Measurements from ENCODE around the gene HS3ST3B1. TPM values are rescaled to one million over a fixed set of nuclear protein-coding genes. Genes with fewer than 3 reads are reported as not detected.

HS3ST3B1 gene
- total RNA-seq, 2 experiments from 2014 or later = 23.2 to 26.0 TPM

DNA sequence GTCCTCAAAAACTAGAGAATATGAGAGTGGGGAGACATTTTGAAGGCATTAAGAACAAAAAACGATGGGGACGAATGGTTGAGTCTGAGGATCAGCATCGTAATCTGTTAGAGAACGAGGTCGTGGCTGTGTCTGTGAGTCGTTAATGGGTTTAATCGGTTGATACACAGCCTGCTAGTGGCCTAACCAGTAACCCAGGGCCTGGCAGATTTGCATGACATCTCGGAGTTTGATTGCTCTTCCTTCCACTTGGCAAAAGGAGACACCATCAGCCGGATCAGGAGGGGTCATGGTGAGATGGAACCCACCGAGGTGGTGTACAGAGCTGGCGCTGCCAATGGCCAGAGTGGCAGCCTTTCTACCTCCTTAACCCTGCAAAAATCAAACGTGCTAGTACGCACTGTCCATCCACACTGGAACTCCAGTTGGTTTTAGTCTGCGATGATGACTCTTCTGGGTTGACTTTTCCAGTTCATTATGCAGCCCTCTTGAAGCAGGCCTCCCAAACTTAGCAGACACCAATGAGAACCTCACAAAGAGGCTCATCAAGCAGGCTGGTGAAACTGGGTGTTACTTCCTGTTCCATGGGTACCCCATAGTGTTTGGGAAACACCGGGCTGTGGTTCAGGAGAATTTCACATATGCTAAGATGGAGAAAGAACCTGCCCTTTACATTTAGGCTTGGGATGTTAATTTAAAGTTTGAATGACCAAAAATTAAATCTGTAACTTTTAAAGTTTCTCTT is 4.1 kb downstream of the HS3ST3B1 start:
- H3K27ac Mint-ChIP-seq = peak overlapping the region; percentile 61
- H3K36me3 Mint-ChIP-seq (ENCODE audit: low read depth) = peaks cover 31% of the 10 kb centered on the region
- no peaks in the 10 kb centered on the region for H3K27me3 Mint-ChIP-seq (ENCODE audit: low read depth)
- intact Hi-C loops (cut with micrococcal nuclease) = loop anchor here (5.0 to 10.0 kb wide), 7 partner anchors 247 to 1273 kb away; no protein-coding TSS in a partner anchor
- peaks cover 54% of the 10 kb centered on the region for H3K4me1 Mint-ChIP-seq (ENCODE audit: low read depth)
- peak overlapping the region; percentile 66 for H3K4me3 Mint-ChIP-seq
- CTCF ChIA-PET = interaction anchor here (0.5 kb wide), 1 partner anchor 161 kb away, joined by 3 read pairs; no protein-coding TSS in a partner anchor
- DNase-seq = peak; percentile 37
- H3K9me3 Mint-ChIP-seq = no peaks in the 10 kb centered on the region

DNA sequence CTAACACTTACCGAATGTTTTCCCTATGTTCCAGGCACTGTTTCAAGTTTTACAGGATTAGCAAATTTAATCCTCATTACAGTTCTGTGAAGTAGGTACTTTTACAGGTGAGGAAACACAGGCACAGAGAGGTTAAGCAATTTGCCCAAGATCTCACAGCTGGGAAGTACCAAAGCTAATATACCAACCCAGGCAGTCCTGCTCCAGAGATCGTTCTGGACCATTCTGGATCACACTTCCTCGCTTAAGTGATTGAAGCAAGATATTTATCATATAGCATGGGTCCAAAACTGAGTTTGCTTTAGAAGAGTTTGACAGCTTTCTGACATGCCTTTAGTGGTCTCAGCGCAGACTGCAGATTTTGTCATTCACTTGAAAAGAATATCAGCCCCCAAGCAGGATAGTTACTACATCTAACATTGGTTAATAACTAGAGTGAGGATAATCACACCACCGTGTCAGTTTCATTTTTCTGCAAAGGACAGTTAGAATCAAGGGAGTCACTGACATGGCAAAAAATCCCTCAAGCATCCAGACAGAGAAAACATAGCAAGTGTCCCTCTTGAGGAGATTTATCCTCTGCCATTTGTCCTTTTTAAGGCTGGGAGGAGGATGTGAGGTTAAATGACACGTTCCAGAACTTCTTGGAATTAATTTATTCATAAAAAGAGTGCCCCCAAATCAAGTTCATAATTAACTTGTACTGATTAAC is 5.1 kb downstream of the HS3ST3B1 start:
- Mint-ChIP-seq H3K4me3 (no peak overlapping the region), H3K9me3 (no peaks in the 10 kb centered on the region), H3K27me3 (ENCODE audit: low read depth) (no peaks in the 10 kb centered on the region), H3K36me3 (ENCODE audit: low read depth) (peaks cover 37% of the 10 kb centered on the region), H3K4me1 (ENCODE audit: low read depth) (peaks cover 63% of the 10 kb centered on the region), H3K27ac (peak overlapping the region; percentile 3)
- no peak for DNase-seq
- intact Hi-C loops (cut with micrococcal nuclease) = loop anchor here (2.0 to 10.0 kb wide), 2 partner anchors 479 to 509 kb away; no protein-coding TSS in a partner anchor
- CTCF ChIA-PET = no interaction called here

DNA sequence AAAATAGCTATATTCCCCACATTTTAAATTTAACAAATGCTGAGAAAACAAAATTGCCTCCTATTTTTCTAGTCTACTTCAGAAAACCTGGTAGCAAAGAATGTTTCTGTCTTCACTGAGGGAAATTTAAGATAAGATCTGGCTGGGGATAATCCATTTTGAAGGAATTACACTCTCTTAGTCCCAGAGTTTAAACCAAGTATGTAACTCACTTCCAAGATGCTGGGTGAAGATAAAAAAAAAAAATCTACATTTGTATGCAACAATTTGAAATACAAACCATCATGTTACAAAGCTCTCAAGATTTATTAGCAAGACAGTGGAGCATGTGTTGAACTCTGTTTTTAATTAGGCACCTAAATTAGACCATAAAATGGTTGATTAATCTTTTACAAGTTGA is 5.7 kb downstream of the HS3ST3B1 start:
- Mint-ChIP-seq H3K4me3 (peak overlapping the region; percentile 1), H3K27me3 (ENCODE audit: low read depth) (no peaks in the 10 kb centered on the region), H3K27ac (no peak overlapping the region), H3K36me3 (ENCODE audit: low read depth) (peaks cover 42% of the 10 kb centered on the region), H3K9me3 (no peaks in the 10 kb centered on the region), H3K4me1 (ENCODE audit: low read depth) (peaks cover 67% of the 10 kb centered on the region)
- DNase-seq = no peak
- intact Hi-C loops (cut with micrococcal nuclease) = loop anchor here (2.0 to 10.0 kb wide), 2 partner anchors 478 to 508 kb away; no protein-coding TSS in a partner anchor
- CTCF ChIA-PET = interaction anchor here (0.6 kb wide), 2 partner anchors 103 to 317 kb away, joined by 3 to 7 read pairs; no protein-coding TSS in a partner anchor

DNA sequence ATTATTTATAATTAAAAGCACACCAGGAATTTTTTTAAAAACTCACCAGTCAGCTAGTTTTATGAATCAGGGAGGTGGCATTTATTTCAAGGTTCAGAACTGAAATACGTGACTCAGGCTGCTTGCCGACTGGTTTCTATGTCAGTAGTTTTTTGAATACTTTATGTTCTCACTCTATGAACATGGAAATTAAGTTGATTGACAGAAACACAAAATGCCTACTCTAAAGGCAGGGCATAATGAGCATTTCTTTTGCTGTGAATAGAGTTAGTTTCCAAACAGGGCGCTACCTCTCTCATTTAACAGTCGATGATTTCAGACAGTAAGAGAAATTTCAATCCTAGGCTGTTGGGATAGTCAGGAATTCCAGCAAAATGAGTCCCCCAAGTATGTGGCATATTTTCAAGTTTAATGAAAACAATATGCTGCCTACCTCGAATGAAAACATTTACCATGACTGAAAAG is 6.7 kb downstream of the HS3ST3B1 start:
- Mint-ChIP-seq H3K27ac (peak overlapping the region; percentile 41), H3K4me1 (ENCODE audit: low read depth) (peaks cover 77% of the 10 kb centered on the region), H3K27me3 (ENCODE audit: low read depth) (no peaks in the 10 kb centered on the region), H3K36me3 (ENCODE audit: low read depth) (peaks cover 47% of the 10 kb centered on the region), H3K9me3 (no peaks in the 10 kb centered on the region), H3K4me3 (peak overlapping the region; percentile 39)
- CTCF ChIA-PET = no interaction called here
- intact Hi-C loops (cut with micrococcal nuclease) = loop anchor here (2.0 to 10.0 kb wide), 2 partner anchors 477 to 507 kb away; no protein-coding TSS in a partner anchor
- peak; percentile 57 for DNase-seq

DNA sequence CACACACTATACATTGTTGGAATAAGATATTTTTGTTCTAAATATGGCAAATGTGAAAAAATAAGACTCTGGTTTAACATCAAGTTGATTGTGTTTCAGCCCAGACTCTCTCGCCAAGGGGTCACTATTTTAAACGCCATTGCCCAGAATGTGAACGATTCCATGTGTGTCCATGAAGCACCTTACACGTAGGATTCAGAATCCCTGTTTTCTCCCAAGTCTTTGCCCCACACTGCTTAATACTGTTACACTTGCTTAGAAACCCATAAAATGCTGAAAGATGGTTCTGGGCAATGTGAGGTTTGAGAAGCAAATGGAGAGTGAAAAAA is 7.7 kb downstream of the HS3ST3B1 start:
- CTCF ChIA-PET = interaction anchor here (1.2 kb wide), 1 partner anchor 10 kb away, joined by 5 read pairs; no protein-coding TSS in a partner anchor
- H3K36me3 Mint-ChIP-seq (ENCODE audit: low read depth) = peaks cover 44% of the 10 kb centered on the region
- H3K4me3 Mint-ChIP-seq = peak overlapping the region; percentile 72
- peak overlapping the region; percentile 0 for H3K27ac Mint-ChIP-seq
- peaks cover 73% of the 10 kb centered on the region for H3K4me1 Mint-ChIP-seq (ENCODE audit: low read depth)
- intact Hi-C loops (cut with micrococcal nuclease) = loop anchor here (10.0 kb wide), 1 partner anchor 476 kb away; no protein-coding TSS in a partner anchor
- no peaks in the 10 kb centered on the region for H3K9me3 Mint-ChIP-seq
- DNase-seq = no peak
- H3K27me3 Mint-ChIP-seq (ENCODE audit: low read depth) = no peaks in the 10 kb centered on the region

DNA sequence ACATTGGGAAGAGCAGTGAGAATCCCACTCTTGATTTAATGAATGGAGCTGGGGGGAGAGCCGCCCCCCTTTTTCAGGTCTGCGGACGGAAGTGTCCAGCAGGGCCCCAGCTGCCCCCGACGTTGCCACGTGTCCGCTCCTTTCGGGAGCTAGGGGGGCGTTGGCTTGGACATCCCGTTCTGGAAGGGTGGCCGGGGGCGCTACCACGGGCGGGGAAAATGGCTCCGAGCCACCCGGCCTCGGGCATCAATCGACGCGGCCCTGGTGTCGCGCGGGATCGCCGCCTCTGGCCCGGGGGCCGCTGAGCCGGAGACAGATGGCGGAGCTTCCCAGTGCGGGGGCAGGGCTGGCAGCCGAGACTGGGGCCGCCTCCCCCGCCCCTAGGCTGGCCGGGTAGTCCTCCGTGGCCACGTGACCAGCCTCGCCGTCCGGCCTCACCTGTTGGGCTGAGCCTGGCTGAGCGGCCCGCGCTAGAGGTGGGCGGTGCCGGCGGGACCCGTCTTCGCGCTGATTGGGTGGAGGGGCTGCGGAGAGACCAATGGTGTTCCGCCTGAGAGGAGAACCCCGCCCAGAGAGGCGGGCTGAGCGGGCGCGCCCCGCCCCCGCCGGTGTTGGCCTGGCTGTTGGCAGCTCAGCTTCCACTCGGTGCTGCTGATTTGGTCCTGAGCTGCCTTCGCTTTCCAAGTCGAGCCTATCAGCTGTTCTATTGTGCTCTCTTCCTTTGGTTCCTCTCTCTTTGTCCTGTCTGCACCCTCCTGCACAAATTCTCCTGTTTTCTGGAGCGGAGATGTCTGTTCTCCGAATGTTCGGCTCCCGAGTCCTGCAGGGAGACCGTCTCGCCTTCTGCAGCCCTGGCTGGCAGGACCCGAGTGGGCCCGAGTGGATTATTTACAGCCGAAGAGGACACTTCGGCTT is 8.3 kb downstream of the HS3ST3B1 start:
- no peaks in the 10 kb centered on the region for H3K9me3 Mint-ChIP-seq
- H3K27me3 Mint-ChIP-seq (ENCODE audit: low read depth) = no peaks in the 10 kb centered on the region
- intact Hi-C loops (cut with micrococcal nuclease) = loop anchor here (1.0 to 10.0 kb wide), 4 partner anchors 8 to 476 kb away; partner anchors contain the start of gene HS3ST3B1
- CTCF ChIA-PET = interaction anchor here (0.7 to 1.2 kb wide), 2 partner anchors 10 to 11 kb away, joined by 3 to 5 read pairs; no protein-coding TSS in a partner anchor
- H3K27ac Mint-ChIP-seq = peak overlapping the region; percentile 8
- H3K36me3 Mint-ChIP-seq (ENCODE audit: low read depth) = peaks cover 44% of the 10 kb centered on the region
- peaks cover 69% of the 10 kb centered on the region for H3K4me1 Mint-ChIP-seq (ENCODE audit: low read depth)
- peak; percentile 91 for DNase-seq
- H3K4me3 Mint-ChIP-seq = peak overlapping the region; percentile 72

DNA sequence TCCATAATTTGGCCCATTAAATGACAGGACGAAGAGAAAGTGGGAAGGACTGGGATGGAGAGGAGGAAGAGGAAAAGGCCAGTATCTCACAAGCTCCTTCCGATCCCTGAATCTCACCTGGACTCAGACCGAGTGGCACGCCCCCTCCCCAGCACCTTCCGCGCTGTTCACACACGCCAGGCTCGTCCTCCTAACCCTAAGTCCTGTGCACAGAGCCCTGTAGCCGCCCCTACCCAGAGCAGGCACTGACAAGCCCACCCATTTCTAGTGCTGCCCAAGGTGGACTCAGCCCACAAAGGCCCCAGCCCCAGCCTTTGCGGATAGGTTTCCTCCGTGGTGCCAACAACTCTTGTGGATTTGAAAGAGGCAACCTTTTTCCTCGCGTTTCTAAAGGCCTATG is 9.2 kb downstream of the HS3ST3B1 start:
- Mint-ChIP-seq H3K27ac (no peak overlapping the region), H3K4me1 (ENCODE audit: low read depth) (peaks cover 65% of the 10 kb centered on the region)
- intact Hi-C loops (cut with micrococcal nuclease) = no loop called here

DNA sequence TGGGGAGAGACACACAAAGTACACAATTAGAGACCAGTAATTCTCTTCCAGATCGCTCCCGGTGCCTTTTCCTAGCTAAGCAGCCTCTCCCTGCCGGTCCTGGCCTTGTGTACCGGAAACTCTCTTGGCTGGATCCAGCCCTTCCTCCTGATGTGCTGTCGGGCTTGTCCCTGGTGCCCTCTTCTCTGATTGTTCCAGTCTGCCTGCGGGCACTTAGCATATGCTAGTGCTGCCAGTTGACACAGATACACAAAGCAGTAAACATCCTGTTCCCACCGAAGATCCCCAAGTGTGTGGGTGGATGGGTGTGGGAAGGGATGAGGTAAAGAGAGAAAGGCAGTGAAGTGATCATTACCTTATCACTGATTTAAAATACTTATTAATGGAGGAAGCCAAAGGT is 9.7 kb downstream of the HS3ST3B1 start:
- no peaks in the 10 kb centered on the region for H3K9me3 Mint-ChIP-seq
- H3K27me3 Mint-ChIP-seq (ENCODE audit: low read depth) = no peaks in the 10 kb centered on the region
- CTCF ChIA-PET = no interaction called here
- no peak for DNase-seq
- H3K4me3 Mint-ChIP-seq = no peak overlapping the region
- intact Hi-C loops (cut with micrococcal nuclease) = no loop called here
- H3K36me3 Mint-ChIP-seq (ENCODE audit: low read depth) = peaks cover 39% of the 10 kb centered on the region
- H3K27ac Mint-ChIP-seq = no peak overlapping the region
- H3K4me1 Mint-ChIP-seq (ENCODE audit: low read depth) = peaks cover 60% of the 10 kb centered on the region

More for the DNA sequence above, 9.2 kb downstream of the HS3ST3B1 start:
- Mint-ChIP-seq H3K27me3 (ENCODE audit: low read depth) (no peaks in the 10 kb centered on the region), H3K9me3 (no peaks in the 10 kb centered on the region), H3K4me3 (peak overlapping the region; percentile 15), H3K36me3 (ENCODE audit: low read depth) (peaks cover 40% of the 10 kb centered on the region)
- DNase-seq = no peak
- CTCF ChIA-PET = interaction anchor here (0.7 kb wide), 1 partner anchor 11 kb away, joined by 3 read pairs; no protein-coding TSS in a partner anchor

DNA sequence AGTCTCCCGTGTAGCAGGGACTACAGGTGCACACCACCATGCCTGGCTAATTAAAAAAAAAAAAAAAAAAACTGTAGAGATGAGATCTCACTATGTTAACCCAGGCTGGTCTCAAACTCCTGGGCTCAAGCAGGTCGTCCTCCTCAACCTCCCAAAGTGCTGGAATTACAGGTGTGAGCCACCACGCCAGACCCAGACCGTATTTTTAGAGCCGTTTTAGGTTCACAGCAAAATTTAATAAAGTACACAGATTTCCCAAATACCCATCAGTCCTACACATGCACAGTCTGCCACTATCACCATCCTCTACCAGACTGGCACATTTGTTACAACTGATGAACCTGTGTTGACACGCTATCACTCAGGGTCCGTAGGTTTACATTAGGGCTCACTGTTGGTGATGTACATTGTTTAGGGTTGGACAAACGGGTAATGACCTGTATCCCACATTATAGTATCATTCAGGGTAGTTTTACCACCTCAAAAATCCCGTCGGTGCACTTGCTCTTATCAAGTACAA is 10.4 kb downstream of the HS3ST3B1 start:
- no peaks in the 10 kb centered on the region for H3K27me3 Mint-ChIP-seq (ENCODE audit: low read depth)
- DNase-seq = no peak
- H3K27ac Mint-ChIP-seq = no peak overlapping the region
- H3K36me3 Mint-ChIP-seq (ENCODE audit: low read depth) = peaks cover 39% of the 10 kb centered on the region
- intact Hi-C loops (cut with micrococcal nuclease) = no loop called here
- H3K4me1 Mint-ChIP-seq (ENCODE audit: low read depth) = peaks cover 58% of the 10 kb centered on the region
- CTCF ChIA-PET = no interaction called here
- H3K9me3 Mint-ChIP-seq = no peaks in the 10 kb centered on the region
- no peak overlapping the region for H3K4me3 Mint-ChIP-seq

DNA sequence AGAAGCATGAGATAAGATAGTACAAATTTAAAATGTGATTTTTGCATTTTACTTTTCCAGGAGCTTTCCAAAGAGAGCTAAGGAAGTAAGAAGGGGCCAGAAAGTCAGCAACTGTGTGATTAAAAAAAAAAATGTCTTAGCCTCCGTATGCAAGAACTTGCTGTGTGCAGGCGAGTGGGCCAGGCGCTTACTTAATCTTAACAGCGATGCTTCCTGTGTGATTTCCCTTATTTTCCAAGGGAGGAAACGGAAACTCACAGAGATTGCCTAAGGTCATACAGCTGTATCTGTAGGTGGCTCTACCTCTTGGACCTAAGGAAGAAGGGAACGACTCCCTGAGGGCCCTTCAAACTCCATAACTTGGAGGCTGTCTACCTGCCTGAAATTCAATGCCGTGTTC is 11.1 kb downstream of the HS3ST3B1 start:
- Mint-ChIP-seq H3K4me3 (no peak overlapping the region), H3K36me3 (ENCODE audit: low read depth) (peaks cover 40% of the 10 kb centered on the region), H3K27ac (no peak overlapping the region), H3K4me1 (ENCODE audit: low read depth) (peaks cover 60% of the 10 kb centered on the region), H3K9me3 (no peaks in the 10 kb centered on the region), H3K27me3 (ENCODE audit: low read depth) (no peaks in the 10 kb centered on the region)
- DNase-seq = no peak
- CTCF ChIA-PET = no interaction called here
- intact Hi-C loops (cut with micrococcal nuclease) = no loop called here

DNA sequence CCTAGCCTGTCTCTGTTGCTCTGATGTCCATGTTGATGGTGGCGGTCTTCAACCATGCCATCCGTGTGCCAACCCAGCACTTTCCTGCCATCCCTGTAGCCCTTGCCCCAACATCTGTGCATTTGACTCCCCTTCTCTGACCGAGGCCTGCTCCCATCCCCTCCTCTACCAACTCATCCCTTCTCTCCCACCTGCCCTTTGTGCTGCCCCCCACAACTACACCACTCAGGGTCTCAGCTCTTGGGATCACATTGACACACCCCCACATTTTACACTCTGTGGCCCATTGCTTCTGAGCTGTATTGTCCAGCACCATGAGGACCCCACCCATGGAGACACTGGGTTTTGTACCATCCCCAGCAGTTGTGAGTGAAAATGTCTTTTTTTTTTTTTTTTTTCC is 11.6 kb downstream of the HS3ST3B1 start:
- intact Hi-C loops (cut with micrococcal nuclease) = no loop called here

More for the DNA sequence above, 11.6 kb downstream of the HS3ST3B1 start:
- Mint-ChIP-seq H3K36me3 (ENCODE audit: low read depth) (peaks cover 41% of the 10 kb centered on the region), H3K4me1 (ENCODE audit: low read depth) (peaks cover 65% of the 10 kb centered on the region), H3K9me3 (no peaks in the 10 kb centered on the region), H3K4me3 (no peak overlapping the region), H3K27ac (peak overlapping the region; percentile 8), H3K27me3 (ENCODE audit: low read depth) (no peaks in the 10 kb centered on the region)
- DNase-seq = no peak
- CTCF ChIA-PET = no interaction called here

Measured in activated naive CD4-positive, alpha-beta T cell treated with anti-CD3 and anti-CD28 coated beads for 36 hours (primary cell).